Left ventricle myocardium inferior (tissue), 1 donor: ENCODE data around the gene POMT1. TPM values are rescaled to one million over a fixed set of nuclear protein-coding genes. Genes with fewer than 3 reads are reported as not detected.

Source experiments
- DNase-seq: peaks from one replicate; pipeline ENCODE4 v3.0.0-alpha.2; 2020
- H3K27ac ChIP-seq: fragments of 200-600 bp; replicated peaks from 2 replicates; pipeline ENCODE4 v1.8.0; 2021
- H3K27me3 ChIP-seq: fragments of 200-600 bp; 2 replicates; pipeline ENCODE4 v1.8.0; 2021; ENCODE audit warnings: low read depth
- H3K36me3 ChIP-seq: fragments of 200-600 bp; 2 replicates; pipeline ENCODE4 v1.8.0; 2021
- H3K4me1 ChIP-seq: fragments of 200-600 bp; 2 replicates; pipeline ENCODE4 v1.8.0; 2021
- H3K4me3 ChIP-seq: fragments of 200-600 bp; 2 replicates; pipeline ENCODE4 v1.8.0; 2021; ENCODE audit warnings: mild to moderate bottlenecking, moderate library complexity
- H3K9me3 ChIP-seq: fragments of 200-600 bp; replicated peaks from 2 replicates; pipeline ENCODE4 v1.8.0; 2021
- CTCF ChIP-seq: fragments of 200-600 bp; IDR thresholded peaks from 2 replicates; pipeline ENCODE4 v1.8.0; 2021; ENCODE audit warnings: antibody characterized with exemption, mild to moderate bottlenecking, borderline replicate concordance
- intact Hi-C: fragments of 100-400 bp; cut with micrococcal nuclease; formaldehyde crosslinking; loops from one replicate; pipeline ENCODE4 v1.11.0; 2022
- total RNA-seq: library from RNA; stranded (reverse); fragmentation: NEBNext Ultra II Directional; extraction: Animal tissue kit (Norgen Biotek cat#: 25700); gene quantifications from one replicate; pipeline ENCODE4 v1.2.1, GENCODE V29; 2021
- donor health status: DM: no; HTN: yes; CAD: no; lungs with severe emphysema.

POMT1 gene
- total RNA-seq, 1 donor from 2014 or later: 19.3 TPM

GRCh38 chr9:131475111-131475955 lies 27.4 kb upstream of the POMT1 start:
- Histone ChIP-seq H3K4me1 (peaks cover 39% of the 10 kb centered on the region), H3K27ac (peak overlapping the region; percentile 84), H3K4me3 (no peak overlapping the region), H3K27me3 (no peaks in the 10 kb centered on the region), H3K36me3 (peaks cover 100% of the 10 kb centered on the region), H3K9me3 (peaks cover 11% of the 10 kb centered on the region)
- TF ChIP-seq CTCF: no peak
- DNase-seq: no peak
- intact Hi-C loops: loop anchor here (10.0 kb wide), 1 partner anchor 111 kb away; no protein-coding TSS in a partner anchor

- Histone ChIP-seq H3K36me3 (peaks cover 99% of the 10 kb centered on the region), H3K27ac (peak overlapping the region; percentile 84), H3K4me3 (no peak overlapping the region), H3K4me1 (peaks cover 45% of the 10 kb centered on the region), H3K9me3 (peaks cover 11% of the 10 kb centered on the region), H3K27me3 (no peaks in the 10 kb centered on the region)
- intact Hi-C loops: loop anchor here (10.0 kb wide), 1 partner anchor 111 kb away; no protein-coding TSS in a partner anchor
- no peak for DNase-seq
- TF ChIP-seq CTCF: peak; percentile 64
Observed at GRCh38 chr9:131475956-131476776, 26.6 kb upstream of the POMT1 start.

- no peak for TF ChIP-seq CTCF
- H3K4me3 ChIP-seq: no peak overlapping the region
- peak; percentile 73 for DNase-seq
- H3K4me1 ChIP-seq: peaks cover 52% of the 10 kb centered on the region
- intact Hi-C loops: loop anchor here (10.0 kb wide), 1 partner anchor 112 kb away; no protein-coding TSS in a partner anchor
- H3K27ac ChIP-seq: peak overlapping the region; percentile 84
- no peaks in the 10 kb centered on the region for H3K27me3 ChIP-seq
- H3K9me3 ChIP-seq: peaks cover 6% of the 10 kb centered on the region
- H3K36me3 ChIP-seq: peaks cover 99% of the 10 kb centered on the region
Observed at GRCh38 chr9:131476777-131477345, 25.9 kb upstream of the POMT1 start.

- Histone ChIP-seq H3K4me3 (no peak overlapping the region), H3K4me1 (peaks cover 57% of the 10 kb centered on the region), H3K9me3 (peaks cover under 1% of the 10 kb centered on the region), H3K27ac (peak overlapping the region; percentile 84), H3K27me3 (no peaks in the 10 kb centered on the region), H3K36me3 (peaks cover 99% of the 10 kb centered on the region)
- DNase-seq: no peak
- intact Hi-C loops: loop anchor here (10.0 kb wide), 1 partner anchor 113 kb away; no protein-coding TSS in a partner anchor
- TF ChIP-seq CTCF: no peak
Observed at GRCh38 chr9:131477367-131477766, 25.4 kb upstream of the POMT1 start.

GRCh38 chr9:131477816-131478419 lies 24.8 kb upstream of the POMT1 start:
- DNase-seq: no peak
- H3K4me3 ChIP-seq: no peak overlapping the region
- no peaks in the 10 kb centered on the region for H3K27me3 ChIP-seq
- no peak for TF ChIP-seq CTCF
- peak overlapping the region; percentile 84 for H3K27ac ChIP-seq
- peaks cover 99% of the 10 kb centered on the region for H3K36me3 ChIP-seq
- intact Hi-C loops: loop anchor here (10.0 kb wide), 1 partner anchor 113 kb away; no protein-coding TSS in a partner anchor
- H3K4me1 ChIP-seq: peaks cover 63% of the 10 kb centered on the region
- no peaks in the 10 kb centered on the region for H3K9me3 ChIP-seq
